HG03469 (cell line): ENCODE results near the gene MRPS10.
"Not testable (repeated sequence)": the region's sequence is repeated elsewhere in the genome, so short reads cannot be mapped to it uniquely, and the experiment has no call there.

ENCODE experiments used
- ATAC-seq: cut with Tn5 transposase; IDR thresholded peaks from one replicate; pipeline ENCODE4 v1.9.1; 2021; ENCODE audit warnings: mild to moderate bottlenecking, moderate library complexity, moderate number of reproducible peaks; ENCODE audit not compliant: unreplicated experiment

MRPS10 gene

DNA sequence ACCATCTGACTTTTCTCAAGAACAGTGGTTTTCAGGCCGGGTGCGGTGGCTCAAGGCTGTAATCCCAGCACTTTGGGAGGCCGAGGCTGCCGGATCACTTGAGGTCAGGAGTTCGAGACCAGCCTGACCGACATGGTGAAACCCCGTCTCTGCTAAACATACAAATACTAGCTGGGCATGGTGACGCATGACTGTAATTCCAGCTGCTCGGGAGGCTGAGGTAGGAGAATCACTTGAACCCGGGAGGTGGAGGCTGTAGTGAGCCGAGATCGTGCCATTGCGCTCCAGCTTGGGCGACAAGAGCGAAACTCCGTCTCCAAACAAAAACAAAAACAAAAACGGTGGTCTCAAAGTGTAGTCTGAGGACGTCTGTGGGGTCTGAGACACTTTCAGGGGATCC lies 1.2 kb downstream of the MRPS10 start:
- ATAC-seq, result not testable (repeated sequence)

DNA sequence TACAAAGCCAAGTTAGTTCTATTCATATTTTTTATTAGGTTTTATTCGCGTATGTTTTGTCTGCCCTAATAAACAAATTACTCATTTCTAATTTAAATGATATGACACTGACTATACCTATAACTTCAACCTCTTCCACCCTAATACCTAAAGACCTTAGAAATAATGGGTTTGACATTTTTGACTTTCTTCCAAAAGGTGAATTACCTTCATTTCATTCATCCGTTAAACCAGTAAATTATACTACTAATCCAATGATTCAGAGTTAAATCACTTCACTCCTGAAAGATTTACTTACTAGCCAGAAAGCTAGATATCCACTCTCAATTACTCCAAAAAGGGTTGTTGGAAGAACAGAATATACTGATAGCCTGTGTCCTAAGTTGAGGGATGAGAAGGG lies 5.2 kb downstream of the MRPS10 start:
- ATAC-seq, result no peak

GRCh38 chr6:42211726-42212125 lies 5.9 kb downstream of the MRPS10 start:
- ATAC-seq, result no peak

DNA sequence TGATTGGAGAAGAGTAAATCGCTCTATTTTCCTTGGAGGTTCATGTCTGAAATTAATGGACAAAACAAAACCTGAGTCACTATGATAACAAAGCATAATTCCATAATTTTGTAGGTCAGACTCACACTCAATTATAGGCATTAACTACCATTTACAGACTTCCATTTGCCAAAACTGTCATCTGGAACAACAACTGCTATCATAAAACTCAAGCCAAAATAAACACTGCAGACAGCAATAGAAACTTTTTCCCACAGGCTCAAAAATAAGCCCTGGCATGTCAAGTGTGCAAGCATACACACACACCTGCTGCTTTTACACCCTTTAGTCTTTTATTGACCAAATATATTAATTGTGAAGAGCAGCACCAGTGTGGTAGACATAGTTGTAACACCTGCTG lies 7.1 kb downstream of the MRPS10 start:
- no peak for ATAC-seq

DNA sequence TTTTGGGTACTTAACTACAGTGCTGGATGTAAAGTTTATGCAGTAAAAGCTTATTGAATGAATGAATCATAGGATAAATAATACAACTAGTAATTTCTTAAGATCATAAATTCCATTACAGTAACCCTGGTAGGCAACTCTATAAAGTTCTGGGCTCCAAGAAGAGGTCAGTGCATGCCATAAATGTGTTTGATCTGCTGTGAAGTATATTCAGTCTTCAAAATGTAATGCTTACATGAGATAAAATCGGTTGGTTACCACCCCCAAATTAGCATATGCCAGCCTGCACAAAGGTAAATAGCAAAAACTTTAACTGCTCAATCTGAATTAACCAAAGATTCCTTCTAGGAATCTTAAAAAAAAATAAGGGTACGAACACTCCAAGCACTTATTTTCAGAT lies 10.1 kb downstream of the MRPS10 start:
- ATAC-seq, result not testable (repeated sequence)

- ATAC-seq, result no peak
Measured at GRCh38 chr6:42204768-42205282, 12.8 kb downstream of the MRPS10 start.

GRCh38 chr6:42203183-42203582 lies 14.5 kb downstream of the MRPS10 start:
- ATAC-seq, result no peak

DNA sequence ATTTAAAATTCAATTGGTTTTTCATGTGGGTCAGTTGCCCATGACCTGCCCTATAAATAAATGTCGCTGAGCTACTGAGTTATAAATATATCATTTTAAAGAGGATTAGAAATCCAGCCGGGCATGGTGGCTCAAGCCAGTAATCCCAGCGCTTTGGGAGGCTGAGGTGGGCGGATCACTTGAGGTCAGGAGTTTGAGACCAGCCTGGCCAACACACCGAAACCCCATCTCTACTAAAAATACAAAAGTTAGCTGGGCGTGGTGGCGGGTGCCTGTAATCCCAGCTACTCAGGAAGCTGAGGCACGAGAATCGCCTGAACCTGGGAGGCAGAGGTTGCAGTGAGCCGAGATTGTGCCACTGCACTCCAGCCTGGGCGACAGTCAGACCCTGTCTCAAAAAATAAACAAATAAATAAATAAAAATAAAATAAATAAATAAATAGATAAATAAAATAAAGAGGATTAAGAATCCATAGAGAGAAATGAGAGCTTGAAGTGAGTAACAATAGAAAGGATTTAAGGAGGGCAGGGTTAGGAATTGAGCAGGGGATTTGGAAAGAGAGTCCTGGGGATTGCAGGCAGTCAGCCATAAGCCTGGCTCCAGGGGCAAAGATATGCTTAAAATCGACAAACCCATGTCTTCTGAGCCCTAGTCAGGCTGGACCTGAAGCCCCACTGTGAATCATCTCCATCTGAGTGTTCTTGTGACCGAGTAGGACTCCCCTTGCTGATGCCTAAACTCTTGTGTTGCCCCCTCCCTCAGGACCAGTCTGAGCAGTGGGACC lies 15.3 kb downstream of the MRPS10 start:
- ATAC-seq, result not testable (repeated sequence)

DNA sequence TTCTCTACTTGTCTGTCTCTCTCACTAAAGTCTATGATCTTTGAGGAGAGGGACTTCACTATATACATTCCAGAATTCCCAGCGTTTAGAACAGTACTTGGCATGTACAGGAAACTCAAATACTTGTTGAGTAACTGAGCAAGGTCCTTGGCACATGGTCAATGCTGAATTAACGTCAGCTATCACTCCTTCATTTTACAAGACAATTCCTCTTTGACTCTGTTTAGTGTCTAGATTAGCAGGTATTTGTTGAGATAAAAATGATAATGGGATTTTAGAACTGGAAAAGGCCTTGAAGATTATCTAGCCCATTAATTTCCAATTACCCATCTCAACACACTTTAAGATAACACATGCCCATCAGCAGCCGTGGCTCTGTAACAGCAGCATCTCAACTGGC lies 16.3 kb downstream of the MRPS10 start:
- ATAC-seq, result no peak

- ATAC-seq, result no peak
Measured at GRCh38 chr6:42200035-42200434, 17.6 kb downstream of the MRPS10 start.

DNA sequence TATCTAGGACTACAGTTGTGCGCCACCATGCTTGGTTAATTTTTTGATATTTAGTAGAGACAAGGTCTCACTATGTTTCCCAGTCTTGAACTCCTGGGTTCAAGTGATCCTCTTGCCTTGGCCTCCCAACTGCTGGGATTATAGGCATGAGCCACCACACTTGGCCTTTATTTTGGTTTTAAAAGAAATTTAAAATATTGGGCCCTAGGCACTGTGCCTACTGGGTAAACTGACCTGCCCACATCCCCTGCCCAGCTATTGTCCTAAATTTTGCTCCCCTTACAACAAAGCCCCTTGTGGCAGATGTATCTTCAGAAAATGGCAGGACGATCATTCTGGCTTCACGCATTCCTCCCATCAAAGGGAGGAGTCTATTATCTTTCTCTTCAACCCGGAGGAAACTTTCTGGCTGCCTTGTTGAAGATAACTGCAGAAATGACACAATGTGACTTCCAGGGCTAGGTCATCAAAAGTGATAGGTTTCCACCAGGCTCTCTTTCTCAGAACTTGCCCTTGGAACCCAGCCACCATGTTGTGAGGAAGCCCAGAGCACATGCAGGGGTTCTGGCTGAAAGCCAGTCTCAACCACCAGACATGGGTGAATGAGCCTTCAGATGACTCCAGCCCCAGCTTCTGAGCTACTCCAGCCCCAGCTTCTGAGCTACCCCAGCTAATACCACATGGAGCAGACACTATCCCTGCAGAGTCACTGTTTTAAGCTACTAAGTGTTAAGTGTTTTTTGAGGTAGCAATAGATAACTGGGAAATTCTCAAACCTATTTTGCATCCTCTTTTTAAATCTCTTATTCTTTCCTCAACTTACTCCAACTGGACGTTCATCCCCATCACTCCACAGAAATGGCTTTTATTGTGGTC lies 18.3 kb downstream of the MRPS10 start:
- no peak for ATAC-seq

- no peak for ATAC-seq
Measured at GRCh38 chr6:42197555-42198362, 19.9 kb downstream of the MRPS10 start.

DNA sequence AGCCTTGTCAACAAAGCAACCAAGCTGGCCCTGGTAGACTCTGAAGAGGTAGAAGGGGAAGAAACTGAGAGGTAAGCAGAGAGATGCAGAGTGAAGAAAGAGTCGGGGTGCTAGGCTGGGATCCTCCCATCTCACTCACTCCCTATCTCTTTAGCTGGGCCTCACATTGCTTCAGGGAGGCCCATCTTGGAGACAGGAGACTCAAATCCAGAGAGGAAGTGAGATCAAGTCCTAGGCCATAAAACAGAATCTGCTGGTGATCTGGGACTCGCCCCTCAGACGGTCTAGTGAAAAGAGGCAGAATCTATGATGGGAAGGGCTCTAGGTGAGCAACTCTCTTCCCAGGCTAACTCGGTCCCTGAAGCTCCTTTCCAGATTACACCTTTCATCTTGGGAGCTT lies 22.2 kb downstream of the MRPS10 start:
- no peak for ATAC-seq

GRCh38 chr6:42194056-42194455 lies 23.6 kb downstream of the MRPS10 start:
- no peak for ATAC-seq

DNA sequence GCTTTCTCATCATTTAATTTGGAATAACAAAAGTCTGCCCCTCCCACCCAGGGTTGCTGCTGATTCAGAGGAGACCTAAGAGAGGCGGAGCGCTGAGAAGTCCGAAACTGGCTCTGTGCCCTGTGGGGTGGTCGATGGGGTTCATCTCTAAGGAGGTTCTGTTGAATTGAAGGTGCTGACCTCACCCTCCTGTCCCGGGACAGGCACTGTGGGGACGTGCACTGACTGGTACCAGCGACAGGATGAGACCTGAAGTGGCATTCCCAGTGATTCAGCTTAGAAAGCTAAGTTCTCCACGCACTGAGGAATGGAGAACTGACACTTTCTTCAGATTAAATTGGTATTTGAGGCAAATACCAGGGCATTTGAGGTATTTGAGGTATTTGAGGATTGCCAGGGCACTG lies 24.2 kb downstream of the MRPS10 start:
- ATAC-seq, result no peak

- ATAC-seq, result not testable (repeated sequence)
Measured at GRCh38 chr6:42192385-42192784, 25.3 kb downstream of the MRPS10 start.

- ATAC-seq, result no peak
Measured at GRCh38 chr6:42190554-42191183, 27.0 kb downstream of the MRPS10 start.

- ATAC-seq, result no peak
Measured at GRCh38 chr6:42188406-42188805, 29.3 kb downstream of the MRPS10 start.

DNA sequence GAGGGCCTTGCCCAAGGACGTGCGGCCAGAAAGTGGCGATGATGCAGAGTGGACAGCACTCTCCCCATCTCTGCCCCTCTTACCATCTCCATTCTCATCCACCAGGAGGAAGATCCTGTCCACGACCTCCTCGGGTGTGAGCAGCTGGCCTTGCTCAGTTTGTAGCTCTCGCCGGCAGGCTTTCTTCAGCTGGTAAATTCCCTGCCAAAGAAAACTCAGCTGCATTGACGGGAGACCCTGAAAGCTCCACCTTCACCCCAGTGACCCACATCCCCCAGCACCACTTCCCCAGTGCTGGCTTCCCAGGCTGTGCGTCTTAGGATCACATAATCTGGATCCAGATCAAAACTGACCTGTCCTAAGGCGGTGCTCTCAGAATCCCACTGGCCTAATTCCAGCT lies 32.1 kb downstream of the MRPS10 start:
- ATAC-seq, result no peak

DNA sequence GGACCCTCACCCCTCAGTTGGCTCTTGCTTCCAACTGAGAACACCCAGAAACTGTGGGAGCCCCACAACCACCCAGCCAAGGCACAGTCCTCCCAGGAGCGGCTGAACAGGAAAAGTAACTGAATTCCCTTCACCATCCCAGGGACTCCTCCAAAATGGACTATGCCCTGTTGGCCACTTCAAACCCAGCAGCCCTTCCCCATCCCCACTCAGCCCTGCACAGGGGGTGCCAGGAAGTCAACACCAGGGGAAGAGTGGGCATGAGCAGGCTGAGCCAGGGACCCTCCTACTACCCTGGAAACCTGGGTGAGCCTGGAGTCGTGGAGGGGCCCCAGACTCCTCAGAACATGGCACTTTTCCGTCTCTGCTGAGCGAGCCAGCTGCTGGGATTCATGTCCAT lies 33.2 kb downstream of the MRPS10 start:
- ATAC-seq, result no peak

DNA sequence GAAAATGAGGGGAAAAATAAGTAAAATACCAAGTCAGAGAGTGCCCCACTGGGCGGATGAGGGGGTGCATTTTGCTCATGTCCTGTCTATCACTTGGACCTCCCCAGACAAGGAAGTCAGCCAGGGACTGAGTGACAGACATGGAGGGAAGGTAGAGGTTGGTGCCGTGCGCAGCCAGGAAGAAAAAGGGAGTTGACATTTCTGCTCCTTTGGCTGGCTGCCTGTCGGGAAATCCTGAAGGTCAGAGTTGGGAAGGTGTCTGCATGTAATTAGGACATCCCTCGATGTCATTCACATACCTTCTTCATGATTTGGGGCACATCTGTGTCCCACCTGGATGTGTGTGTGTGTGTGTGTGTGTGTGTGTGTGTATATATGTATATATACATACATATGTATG lies 35.6 kb downstream of the MRPS10 start:
- no peak for ATAC-seq
